Transverse colon (tissue), 4 donors: Measurements from ENCODE around the gene UBE2S. TPM values are rescaled to one million over a fixed set of nuclear protein-coding genes. Genes with fewer than 3 reads are reported as not detected.

Experiments
- DNase-seq: peaks from one replicate; pipeline ENCODE4 v3.0.0-alpha.2; 2019
- H3K27ac ChIP-seq, 4 donors: fragments of 200-600 bp; sonication (generic); 2 replicates each; pipeline ENCODE4 v1.5.1; 2016 to 2018; ENCODE audit warnings: inconsistent platforms in 4 of 4
- H3K27me3 ChIP-seq: fragments of 200-600 bp; sonication (generic); 2 replicates; pipeline ENCODE4 v1.5.1; 2017; ENCODE audit warnings: inconsistent platforms
- H3K36me3 ChIP-seq, 4 donors: fragments of 200-600 bp; sonication (generic); 2 replicates each; pipeline ENCODE4 v1.5.1; 2017 to 2019; ENCODE audit warnings: inconsistent platforms in 4 of 4
- H3K4me1 ChIP-seq, 4 donors: fragments of 200-600 bp; sonication (generic); 2 replicates each; pipeline ENCODE4 v1.5.1; 2017 to 2020; ENCODE audit warnings: inconsistent platforms in 4 of 4
- H3K4me3 ChIP-seq, 4 donors: fragments of 200-600 bp; sonication (generic); 1 replicate in 1 of 4; 2 replicates in 3 of 4; pipeline versions ENCODE4 v1.5.1 to v1.6.1; 2017 to 2019; ENCODE audit warnings: inconsistent platforms in 4 of 4
- H3K9me3 ChIP-seq, 2 donors: fragments of 200-600 bp; sonication (generic); 2 replicates each; pipeline ENCODE4 v1.5.1; 2017 to 2019; ENCODE audit warnings: inconsistent platforms in 2 of 2
- CTCF ChIP-seq, 5 experiments: fragments of 200-600 bp in 3 of 5; fragments of 450-650 bp in 2 of 5; sonication (generic) in 3 of 5; IDR thresholded peaks; 1 replicate in 2 of 5; 2 replicates in 3 of 5; pipeline ENCODE4 v1.5.1; 2016 to 2017; ENCODE audit warnings: antibody characterized with exemption in 5 of 5, inconsistent platforms in 3 of 5, mild to moderate bottlenecking in 2 of 5, moderate library complexity in 1 of 5
- EP300 ChIP-seq: sonication (generic); formaldehyde crosslinking; IDR thresholded peaks from one replicate; pipeline ENCODE4 v1.6.1; 2017; ENCODE audit warnings: antibody characterized with exemption, low read depth
- POLR2A ChIP-seq: fragments of 450-650 bp; IDR thresholded peaks from one replicate; pipeline ENCODE4 v1.6.1; 2016; ENCODE audit warnings: antibody characterized with exemption, mild to moderate bottlenecking, moderate library complexity
- POLR2AphosphoS5 ChIP-seq, 3 donors: sonication (generic); formaldehyde crosslinking; IDR thresholded peaks; one replicate each; pipeline ENCODE4 v1.6.1; 2016; ENCODE audit warnings: antibody characterized with exemption in 3 of 3
- WGBS, 2 donors: methylation state at CpG; one replicate each; pipeline ENCODE4 v1.1.5; 2018; ENCODE audit warnings: low coverage in 1 of 2; 5-methylcytosine and 5-hydroxymethylcytosine counted together
- in situ Hi-C, 4 donors: fragments of 200-750 bp; cut with MboI; loops; one replicate each; pipeline versions ENCODE4 v1.15.0 to v1.15.1; 2017; ENCODE audit warnings: low sequenced_read_pairs in 3 of 4, low pct_ligation_motif_present in 1 of 4, low pct_unique_long_range_greater_than_20kb in 1 of 4
- intact Hi-C: fragments of 100-400 bp; cut with DNase I; formaldehyde crosslinking; loops from one replicate; pipeline ENCODE4 v1.15.1; 2023; ENCODE audit warnings: low total_unique reads
- total RNA-seq, 4 donors: library from RNA; depleted of rRNA; stranded (reverse); fragments of >200 nt; gene quantifications; one replicate each; pipeline ENCODE4 v1.1.0, GENCODE V29; 2016

The UBE2S gene
- total RNA-seq, 4 donors from 2014 or later = 12.4 to 40.8 (median 18.1) TPM

GRCh38 chr19:55391191-55391670 lies 16.4 kb downstream of the UBE2S start:
- Histone ChIP-seq H3K27ac (no peak overlapping the region), H3K27me3 (no peaks in the 10 kb centered on the region), H3K9me3 (no peaks in the 10 kb centered on the region), H3K4me1 (peaks cover 24 to 38% (median 26%) of the 10 kb centered on the region in 4 donors), H3K4me3 (no peak overlapping the region), H3K36me3 (peaks cover 0 to 6% (median 0%) of the 10 kb centered on the region in 4 donors)
- no peak for TF ChIP-seq EP300
- TF ChIP-seq CTCF (IDR thresholded peaks at IDR 0.05) = no peak
- TF ChIP-seq POLR2AphosphoS5 (IDR thresholded peaks at IDR 0.05) = no peak
- no peak for TF ChIP-seq POLR2A
- WGBS, 2 donors = 60 to 75% methylated on average over 2 to 11 of the region's 12 CpGs
- in situ Hi-C loops = loop anchor here in 1 of 4 donors (25.0 kb wide), 1 partner anchor 104 kb away; the partner anchor contains the start of genes BRSK1 and HSPBP1
- intact Hi-C loops = no loop called here
- DNase-seq = no peak

- in situ Hi-C loops (loop anchor here in 1 of 4 donors (25.0 kb wide), 1 partner anchor 103 kb away; the partner anchor contains the start of genes BRSK1 and HSPBP1), intact Hi-C loops (no loop called here)
- Histone ChIP-seq H3K4me1 (peaks cover 24 to 38% (median 26%) of the 10 kb centered on the region in 4 donors), H3K27me3 (no peaks in the 10 kb centered on the region), H3K4me3 (no peak overlapping the region), H3K36me3 (peaks cover 0 to 6% (median 0%) of the 10 kb centered on the region in 4 donors), H3K9me3 (no peaks in the 10 kb centered on the region), H3K27ac (no peak overlapping the region)
- WGBS, 2 donors = 20 to 81% methylated on average over 1 to 7 of the region's 7 CpGs
- TF ChIP-seq EP300 (no peak), POLR2A (no peak), CTCF (IDR thresholded peaks at IDR 0.05) (no peak), POLR2AphosphoS5 (IDR thresholded peaks at IDR 0.05) (no peak)
- DNase-seq = no peak
These were observed 17.1 kb downstream of the UBE2S start for GRCh38 chr19:55390461-55390880.

- no peak for DNase-seq
- Histone ChIP-seq H3K4me1 (peaks cover 28 to 44% (median 31%) of the 10 kb centered on the region in 4 donors), H3K36me3 (peaks cover 0 to 6% (median 0%) of the 10 kb centered on the region in 4 donors), H3K9me3 (no peaks in the 10 kb centered on the region), H3K27ac (no peak overlapping the region), H3K27me3 (no peaks in the 10 kb centered on the region), H3K4me3 (no peak overlapping the region)
- 85 to 95% methylated on average over 6 to 21 of the region's 21 CpGs for WGBS, 2 donors
- intact Hi-C loops (loop anchor here (10.0 kb wide), 1 partner anchor 265 kb away; the partner anchor contains the start of gene U2AF2), in situ Hi-C loops (loop anchor here in 1 of 4 donors (25.0 kb wide), 1 partner anchor 102 kb away; the partner anchor contains the start of genes BRSK1 and HSPBP1)
- TF ChIP-seq POLR2A (no peak), CTCF (IDR thresholded peaks at IDR 0.05) (no peak), POLR2AphosphoS5 (IDR thresholded peaks at IDR 0.05) (no peak), EP300 (no peak)
These were observed 17.9 kb downstream of the UBE2S start for GRCh38 chr19:55389386-55390317.
